Dermis microvascular lymphatic vessel endothelial cell (primary cell): ENCODE data around the gene BRD9. TPM values are rescaled to one million over a fixed set of nuclear protein-coding genes. Genes with fewer than 3 reads are reported as not detected.

Experiments
- DNase-seq, 2 donors: peaks; one replicate each; pipeline versions ENCODE4 v3.0.0 to v3.0.0-alpha.2; 2010; ENCODE audit warnings: low read depth in 2 of 2
- total RNA-seq: library from RNA; depleted of rRNA; stranded (reverse); fragments of >200 nt; gene quantifications from 2 replicates; pipeline ENCODE4 v1.2.1, GENCODE V29; 2014

Gene BRD9
- total RNA-seq, 1 donor from 2014 or later = 26.6 TPM

GRCh38 chr5:815449-815848 lies 77.2 kb downstream of the BRD9 start:
- DNase-seq = no peak

Other genes starting within 250 kb of the BRD9 start
- 0.13 TPM in 2 replicates for gene TPPP, start 199.4 kb downstream of the BRD9 start, total RNA-seq
- gene ZDHHC11B, start 108.1 kb downstream of the BRD9 start, total RNA-seq = not detected in 2 replicates
- gene ZDHHC11, start 41.8 kb downstream of the BRD9 start, total RNA-seq = 0.26 and 1.5 TPM in 2 replicates
- 8.7 and 19.4 TPM in 2 replicates for gene TRIP13, start 83 bp upstream of the BRD9 start, total RNA-seq
- gene NKD2, start 116.0 kb upstream of the BRD9 start, total RNA-seq = 0.13 and 0.76 TPM in 2 replicates
- 20.2 and 32.2 TPM in 2 replicates for gene SLC12A7, start 219.3 kb upstream of the BRD9 start, total RNA-seq